Measurements from ENCODE around the gene PROX1.

Gene PROX1

GRCh38 chr1:213980906-213981305 lies 6.9 kb upstream of the PROX1 start:
- Histone ChIP-seq H3K79me2 (ENCODE audit: low read length) (no peaks in the 10 kb centered on the region), H3K27me3 (ENCODE audit: low read depth, low read length) (no peaks in the 10 kb centered on the region; the same call in 1 of the 2 replicates), H3K9ac (ENCODE audit: low read length) (no peak overlapping the region), H3K36me3 (replicated peaks; ENCODE audit: low read depth, low read length) (no peaks in the 10 kb centered on the region), H3K27ac (ENCODE audit: low read length) (no peak overlapping the region), H2AFZ (ENCODE audit: low read depth, low read length) (no peak overlapping the region), H3K9me3 (ENCODE audit: insufficient read depth, low read length) (no peaks in the 10 kb centered on the region), H3K4me1 (ENCODE audit: low read length) (no peaks in the 10 kb centered on the region), H4K20me1 (ENCODE audit: insufficient read depth, low read length) (no peaks in the 10 kb centered on the region), H3K4me3 (ENCODE audit: low read length) (no peak overlapping the region), H3K4me2 (ENCODE audit: low read length) (no peak overlapping the region)
- TF ChIP-seq CTCF (IDR thresholded peaks at IDR 0.05; ENCODE audit: low read depth, low read length) (no peak), EZH2phosphoT487 (IDR thresholded peaks at IDR 0.05; ENCODE audit: low read depth) (no peak)

- Histone ChIP-seq H3K36me3 (replicated peaks; ENCODE audit: low read depth, low read length) (no peaks in the 10 kb centered on the region), H3K79me2 (ENCODE audit: low read length) (no peaks in the 10 kb centered on the region), H3K27me3 (ENCODE audit: low read depth, low read length) (peaks cover 7% of the 10 kb centered on the region; the same call in 1 of the 2 replicates), H3K27ac (ENCODE audit: low read length) (no peak overlapping the region), H3K4me2 (ENCODE audit: low read length) (no peak overlapping the region), H3K4me3 (ENCODE audit: low read length) (no peak overlapping the region), H3K4me1 (ENCODE audit: low read length) (no peaks in the 10 kb centered on the region), H2AFZ (ENCODE audit: low read depth, low read length) (no peak overlapping the region), H3K9me3 (ENCODE audit: insufficient read depth, low read length) (no peaks in the 10 kb centered on the region), H4K20me1 (ENCODE audit: insufficient read depth, low read length) (no peaks in the 10 kb centered on the region), H3K9ac (ENCODE audit: low read length) (no peak overlapping the region)
- no peak for TF ChIP-seq EZH2phosphoT487 (IDR thresholded peaks at IDR 0.05; ENCODE audit: low read depth)
- TF ChIP-seq CTCF (IDR thresholded peaks at IDR 0.05; ENCODE audit: low read depth, low read length): no peak
Observed at GRCh38 chr1:213982289-213982671, 5.5 kb upstream of the PROX1 start.

- Histone ChIP-seq H3K9ac (ENCODE audit: low read length) (no peak overlapping the region), H3K27ac (ENCODE audit: low read length) (no peak overlapping the region), H3K9me3 (ENCODE audit: insufficient read depth, low read length) (no peaks in the 10 kb centered on the region), H2AFZ (ENCODE audit: low read depth, low read length) (no peak overlapping the region), H3K27me3 (ENCODE audit: low read depth, low read length) (peaks cover 7% of the 10 kb centered on the region; the same call in 1 of the 2 replicates), H3K4me3 (ENCODE audit: low read length) (no peak overlapping the region), H3K4me1 (ENCODE audit: low read length) (no peaks in the 10 kb centered on the region), H3K79me2 (ENCODE audit: low read length) (no peaks in the 10 kb centered on the region), H3K4me2 (ENCODE audit: low read length) (no peak overlapping the region), H4K20me1 (ENCODE audit: insufficient read depth, low read length) (no peaks in the 10 kb centered on the region), H3K36me3 (replicated peaks; ENCODE audit: low read depth, low read length) (no peaks in the 10 kb centered on the region)
- TF ChIP-seq CTCF (IDR thresholded peaks at IDR 0.05; ENCODE audit: low read depth, low read length) (no peak), EZH2phosphoT487 (IDR thresholded peaks at IDR 0.05; ENCODE audit: low read depth) (no peak)
Observed at GRCh38 chr1:213982672-213983492, 4.9 kb upstream of the PROX1 start.

GRCh38 chr1:213983493-213984386 lies 4.0 kb upstream of the PROX1 start:
- TF ChIP-seq CTCF (IDR thresholded peaks at IDR 0.05; ENCODE audit: low read depth, low read length) (no peak), EZH2phosphoT487 (IDR thresholded peaks at IDR 0.05; ENCODE audit: low read depth) (no peak)
- Histone ChIP-seq H3K9ac (ENCODE audit: low read length) (no peak overlapping the region), H3K36me3 (replicated peaks; ENCODE audit: low read depth, low read length) (no peaks in the 10 kb centered on the region), H3K4me2 (ENCODE audit: low read length) (no peak overlapping the region), H3K79me2 (ENCODE audit: low read length) (no peaks in the 10 kb centered on the region), H2AFZ (ENCODE audit: low read depth, low read length) (no peak overlapping the region), H3K9me3 (ENCODE audit: insufficient read depth, low read length) (no peaks in the 10 kb centered on the region), H3K4me3 (ENCODE audit: low read length) (no peak overlapping the region), H3K4me1 (ENCODE audit: low read length) (no peaks in the 10 kb centered on the region), H3K27me3 (ENCODE audit: low read depth, low read length) (peaks cover 7% of the 10 kb centered on the region; the same call in 1 of the 2 replicates), H4K20me1 (ENCODE audit: insufficient read depth, low read length) (no peaks in the 10 kb centered on the region), H3K27ac (ENCODE audit: low read length) (no peak overlapping the region)
